Gastrocnemius medialis (tissue), 4 donors: Measurements from ENCODE around the gene ECHDC3. TPM values are rescaled to one million over a fixed set of nuclear protein-coding genes. Genes with fewer than 3 reads are reported as not detected.

Experiments used
- ATAC-seq, 2 donors: fragments of 150-250 bp; one replicate each; pipeline ENCODE4 v1.9.1; 2016
- DNase-seq, 2 donors: peaks; one replicate each; pipeline ENCODE4 v3.0.0-alpha.2; 2019
- H3K27ac ChIP-seq, 4 donors: fragments of 200-600 bp; sonication (generic); 1 replicate in 1 of 4; 2 replicates in 3 of 4; pipeline ENCODE4 v1.5.1; 2016 to 2018; ENCODE audit warnings: mild to moderate bottlenecking in 2 of 4, moderate library complexity in 1 of 4
- H3K27me3 ChIP-seq, 3 donors: fragments of 200-600 bp; sonication (generic) in 2 of 3; 1 replicate in 1 of 3; 2 replicates in 2 of 3; pipeline versions ENCODE4 v1.5.1 to v1.6.0; 2016 to 2019; ENCODE audit warnings: mild to moderate bottlenecking in 1 of 3, moderate library complexity in 1 of 3
- H3K36me3 ChIP-seq, 2 donors: fragments of 200-600 bp; sonication (generic) in 1 of 2; one replicate each; pipeline ENCODE4 v1.5.1; 2017 to 2018
- H3K4me1 ChIP-seq, 2 donors: fragments of 200-600 bp; sonication (generic) in 1 of 2; one replicate each; pipeline ENCODE4 v1.5.1; 2016 to 2017; ENCODE audit warnings: mild to moderate bottlenecking in 2 of 2
- H3K4me3 ChIP-seq, 4 donors: fragments of 200-600 bp; sonication (generic) in 3 of 4; 1 replicate in 1 of 4; 2 replicates in 3 of 4; pipeline ENCODE4 v1.5.1; 2016 to 2019; ENCODE audit warnings: mild to moderate bottlenecking in 2 of 4
- H3K9me3 ChIP-seq, 3 donors: fragments of 200-600 bp; sonication (generic) in 2 of 3; 1 replicate in 1 of 3; 2 replicates in 2 of 3; pipeline ENCODE4 v1.5.1; 2016 to 2019
- POLR2A ChIP-seq, 2 donors: fragments of 450-650 bp; IDR thresholded peaks; one replicate each; pipeline ENCODE4 v1.6.1; 2017; ENCODE audit warnings: antibody characterized with exemption in 2 of 2, mild to moderate bottlenecking in 2 of 2, moderate library complexity in 2 of 2
- in situ Hi-C, 4 donors: fragments of 200-750 bp; cut with MboI; loops; one replicate each; pipeline versions ENCODE4 v1.15.0 to v1.8.0; 2017; ENCODE audit warnings: low sequenced_read_pairs in 4 of 4
- intact Hi-C: fragments of 100-400 bp; cut with DNase I; formaldehyde crosslinking; loops from one replicate; pipeline ENCODE4 v1.15.1; 2023; ENCODE audit warnings: low total_unique reads
- total RNA-seq, 4 donors: library from RNA; depleted of rRNA; stranded (reverse); fragments of >200 nt; gene quantifications; one replicate each; pipeline versions ENCODE4 v1.1.0 to v1.2.3, GENCODE V29; 2016
- TF ChIP-seq, protein P1 (sequence below), 5 experiments: fragments of 450-650 bp in 3 of 5; fragments of 200-600 bp in 2 of 5; sonication (generic) in 2 of 5; IDR thresholded peaks in 4 of 5; conservative IDR thresholded peaks in 1 of 5; 1 replicate in 4 of 5; 2 replicates in 1 of 5; pipeline ENCODE4 v1.5.1; 2016 to 2019; ENCODE audit warnings: antibody characterized with exemption in 5 of 5, mild to moderate bottlenecking in 3 of 5, moderate library complexity in 3 of 5

Gene ECHDC3
- total RNA-seq, 4 donors from 2014 or later = 465 to 605 (median 490) TPM

DNA sequence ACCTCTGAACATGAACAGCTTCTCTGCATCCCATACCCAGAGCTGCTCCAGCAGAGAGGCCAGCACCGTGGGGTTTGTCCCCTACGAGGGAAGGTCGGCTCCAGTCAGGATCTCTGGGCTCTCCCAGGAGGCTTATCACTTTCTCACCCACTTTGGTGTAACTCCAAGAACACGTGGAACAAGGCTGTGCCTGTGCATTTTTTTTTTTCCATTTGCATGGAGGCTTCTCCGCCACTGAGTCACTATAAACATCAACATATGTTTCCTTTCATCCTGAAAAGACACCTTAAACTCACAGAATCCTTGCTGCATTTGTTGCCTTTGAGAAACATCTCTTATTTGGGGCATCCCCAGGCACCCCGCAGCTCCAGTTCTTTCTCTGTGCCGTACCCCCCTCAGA is 29.4 kb upstream of the ECHDC3 start:
- no peak for ATAC-seq

GRCh38 chr10:11713186-11713743 is 28.9 kb upstream of the ECHDC3 start:
- in situ Hi-C loops = no loop called here
- no peak for DNase-seq

More for the DNA sequence above, 29.4 kb upstream of the ECHDC3 start:
- Histone ChIP-seq H3K4me3 (no peak overlapping the region), H3K4me1 (no peaks in the 10 kb centered on the region), H3K27ac (no peak overlapping the region), H3K36me3 (no peaks in the 10 kb centered on the region), H3K9me3 (no peaks in the 10 kb centered on the region), H3K27me3 (peaks cover 0 to 7% (median 0%) of the 10 kb centered on the region in 3 donors)
- DNase-seq = no peak
- intact Hi-C loops (no loop called here), in situ Hi-C loops (no loop called here)
- TF ChIP-seq POLR2A (IDR thresholded peaks at IDR 0.05) = no peak
- TF ChIP-seq, protein P1, sequence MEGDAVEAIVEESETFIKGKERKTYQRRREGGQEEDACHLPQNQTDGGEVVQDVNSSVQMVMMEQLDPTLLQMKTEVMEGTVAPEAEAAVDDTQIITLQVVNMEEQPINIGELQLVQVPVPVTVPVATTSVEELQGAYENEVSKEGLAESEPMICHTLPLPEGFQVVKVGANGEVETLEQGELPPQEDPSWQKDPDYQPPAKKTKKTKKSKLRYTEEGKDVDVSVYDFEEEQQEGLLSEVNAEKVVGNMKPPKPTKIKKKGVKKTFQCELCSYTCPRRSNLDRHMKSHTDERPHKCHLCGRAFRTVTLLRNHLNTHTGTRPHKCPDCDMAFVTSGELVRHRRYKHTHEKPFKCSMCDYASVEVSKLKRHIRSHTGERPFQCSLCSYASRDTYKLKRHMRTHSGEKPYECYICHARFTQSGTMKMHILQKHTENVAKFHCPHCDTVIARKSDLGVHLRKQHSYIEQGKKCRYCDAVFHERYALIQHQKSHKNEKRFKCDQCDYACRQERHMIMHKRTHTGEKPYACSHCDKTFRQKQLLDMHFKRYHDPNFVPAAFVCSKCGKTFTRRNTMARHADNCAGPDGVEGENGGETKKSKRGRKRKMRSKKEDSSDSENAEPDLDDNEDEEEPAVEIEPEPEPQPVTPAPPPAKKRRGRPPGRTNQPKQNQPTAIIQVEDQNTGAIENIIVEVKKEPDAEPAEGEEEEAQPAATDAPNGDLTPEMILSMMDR (IDR thresholded peaks at IDR 0.05 in 4 of 5, conservative IDR thresholded peaks at IDR 0.05 in 1 of 5) = no peak

GRCh38 chr10:11713963-11714362 is 28.2 kb upstream of the ECHDC3 start:
- Histone ChIP-seq H3K4me3 (no peak overlapping the region), H3K4me1 (no peaks in the 10 kb centered on the region)
- no peak for ATAC-seq

More at GRCh38 chr10:11713186-11713743, 28.9 kb upstream of the ECHDC3 start:
- TF ChIP-seq, protein P1 (IDR thresholded peaks at IDR 0.05 in 4 of 5, conservative IDR thresholded peaks at IDR 0.05 in 1 of 5) = no peak
- TF ChIP-seq POLR2A (IDR thresholded peaks at IDR 0.05) = no peak
- intact Hi-C loops = no loop called here
- ATAC-seq = no peak
- H3K27me3 ChIP-seq = peaks cover 0 to 7% (median 0%) of the 10 kb centered on the region in 3 donors
- H3K36me3 ChIP-seq = no peaks in the 10 kb centered on the region
- H3K4me3 ChIP-seq = no peak overlapping the region
- no peaks in the 10 kb centered on the region for H3K9me3 ChIP-seq
- H3K4me1 ChIP-seq = no peaks in the 10 kb centered on the region
- no peak overlapping the region for H3K27ac ChIP-seq

GRCh38 chr10:11714750-11715365 is 27.3 kb upstream of the ECHDC3 start:
- intact Hi-C loops (no loop called here), in situ Hi-C loops (no loop called here)
- Histone ChIP-seq H3K9me3 (no peaks in the 10 kb centered on the region), H3K27me3 (no peaks in the 10 kb centered on the region), H3K4me3 (no peak overlapping the region), H3K36me3 (no peaks in the 10 kb centered on the region), H3K27ac (no peak overlapping the region), H3K4me1 (no peaks in the 10 kb centered on the region)
- no peak for DNase-seq
- no peak for ATAC-seq
- TF ChIP-seq POLR2A (IDR thresholded peaks at IDR 0.05) = no peak
- TF ChIP-seq, protein P1 (IDR thresholded peaks at IDR 0.05 in 4 of 5, conservative IDR thresholded peaks at IDR 0.05 in 1 of 5) = no peak

More at GRCh38 chr10:11713963-11714362, 28.2 kb upstream of the ECHDC3 start:
- in situ Hi-C loops (no loop called here), intact Hi-C loops (no loop called here)
- H3K9me3 ChIP-seq = no peaks in the 10 kb centered on the region
- no peaks in the 10 kb centered on the region for H3K36me3 ChIP-seq
- no peak overlapping the region for H3K27ac ChIP-seq
- TF ChIP-seq, protein P1 (IDR thresholded peaks at IDR 0.05 in 4 of 5, conservative IDR thresholded peaks at IDR 0.05 in 1 of 5) = no peak
- TF ChIP-seq POLR2A (IDR thresholded peaks at IDR 0.05) = no peak
- peaks cover 0 to 7% (median 0%) of the 10 kb centered on the region in 3 donors for H3K27me3 ChIP-seq
- no peak for DNase-seq
